ENCODE results near the gene ADD3.

DNA sequence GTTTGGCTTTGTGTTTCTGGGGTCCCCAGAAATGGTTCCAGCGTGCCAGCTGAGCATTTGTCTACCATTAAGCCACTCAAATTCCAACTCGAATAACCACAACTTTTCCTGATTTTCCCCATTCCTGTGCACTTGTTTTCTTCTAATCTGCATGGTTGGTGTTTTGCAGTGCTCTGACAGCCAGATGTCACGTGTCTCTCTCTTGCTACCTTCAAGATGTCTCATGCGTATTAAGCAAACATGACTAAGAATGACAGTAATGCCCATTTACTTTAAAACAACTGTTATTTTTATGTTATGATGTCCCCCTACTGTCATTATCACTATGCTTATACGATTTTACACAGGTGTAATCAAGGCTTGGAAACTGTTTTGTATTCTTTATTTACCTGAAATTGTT, 164.4 kb downstream of the ADD3 start:
- TF ChIP-seq KDM1A (IDR thresholded peaks at IDR 0.05; ENCODE audit: borderline replicate concordance) (no peak), RB1 (IDR thresholded peaks at IDR 0.05; ENCODE audit: borderline replicate concordance) (no peak), MYC (IDR thresholded peaks at IDR 0.05; ENCODE audit: insufficient read depth, insufficient read length, insufficient replicate concordance, low read length, severe bottlenecking) (no peak), EGR1 (IDR thresholded peaks at IDR 0.05; ENCODE audit: borderline replicate concordance in 1 of 2, low read depth in 2 of 2, low read length in 2 of 2) (no peak), POLR2AphosphoS5 (IDR thresholded peaks at IDR 0.05; ENCODE audit: low read length) (no peak), YY1 (IDR thresholded peaks at IDR 0.05; ENCODE audit: low read depth, low read length) (no peak)
- TF ChIP-seq, protein P1, sequence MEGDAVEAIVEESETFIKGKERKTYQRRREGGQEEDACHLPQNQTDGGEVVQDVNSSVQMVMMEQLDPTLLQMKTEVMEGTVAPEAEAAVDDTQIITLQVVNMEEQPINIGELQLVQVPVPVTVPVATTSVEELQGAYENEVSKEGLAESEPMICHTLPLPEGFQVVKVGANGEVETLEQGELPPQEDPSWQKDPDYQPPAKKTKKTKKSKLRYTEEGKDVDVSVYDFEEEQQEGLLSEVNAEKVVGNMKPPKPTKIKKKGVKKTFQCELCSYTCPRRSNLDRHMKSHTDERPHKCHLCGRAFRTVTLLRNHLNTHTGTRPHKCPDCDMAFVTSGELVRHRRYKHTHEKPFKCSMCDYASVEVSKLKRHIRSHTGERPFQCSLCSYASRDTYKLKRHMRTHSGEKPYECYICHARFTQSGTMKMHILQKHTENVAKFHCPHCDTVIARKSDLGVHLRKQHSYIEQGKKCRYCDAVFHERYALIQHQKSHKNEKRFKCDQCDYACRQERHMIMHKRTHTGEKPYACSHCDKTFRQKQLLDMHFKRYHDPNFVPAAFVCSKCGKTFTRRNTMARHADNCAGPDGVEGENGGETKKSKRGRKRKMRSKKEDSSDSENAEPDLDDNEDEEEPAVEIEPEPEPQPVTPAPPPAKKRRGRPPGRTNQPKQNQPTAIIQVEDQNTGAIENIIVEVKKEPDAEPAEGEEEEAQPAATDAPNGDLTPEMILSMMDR (IDR thresholded peaks at IDR 0.05 in 2 of 3, conservative IDR thresholded peaks at IDR 0.05 in 1 of 3; ENCODE audit: control insufficient read depth in 2 of 3, extremely low read depth in 1 of 3, insufficient read depth in 1 of 3, low read depth in 3 of 3, low read length in 3 of 3) = no peak

Data from GM12878 (cell line).